ACC112 (cell line): ENCODE data around the gene LYRM2.

Source experiments
- H2AFZ ChIP-seq: fragments of 200-600 bp; sonication (generic); one replicate; pipeline ENCODE4 v1.6.0; 2017; ENCODE audit warnings: antibody characterized with exemption, low read length; ENCODE audit not compliant: unreplicated experiment
- H3K27ac ChIP-seq: fragments of 200-600 bp; sonication (generic); 2 replicates; pipeline ENCODE4 v1.5.1; 2014; ENCODE audit warnings: low read depth, mild to moderate bottlenecking, antibody characterized with exemption, low read length, moderate library complexity
- H3K27me3 ChIP-seq: fragments of 200-600 bp; sonication (generic); 2 replicates; pipeline ENCODE4 v1.6.1; 2014; ENCODE audit warnings: mild to moderate bottlenecking, antibody characterized with exemption, low read length, moderate library complexity, mixed read lengths; ENCODE audit not compliant: insufficient read depth
- H3K36me3 ChIP-seq: fragments of 200-600 bp; sonication (generic); 2 replicates; pipeline ENCODE4 v1.6.1; 2016; ENCODE audit warnings: mild to moderate bottlenecking, antibody characterized with exemption, low read length, moderate library complexity, mixed read lengths; ENCODE audit not compliant: insufficient read depth
- H3K4me1 ChIP-seq: fragments of 200-600 bp; sonication (generic); one replicate; pipeline ENCODE4 v1.6.1; 2016; ENCODE audit warnings: low read length, mixed read lengths; ENCODE audit not compliant: insufficient read depth, unreplicated experiment, control insufficient read depth
- H3K4me3 ChIP-seq: fragments of 200-600 bp; sonication (generic); 2 replicates; pipeline ENCODE4 v1.5.1; 2014; ENCODE audit warnings: mild to moderate bottlenecking, low read depth, low read length
- H3K79me2 ChIP-seq: fragments of 200-600 bp; sonication (generic); one replicate; pipeline ENCODE4 v1.6.0; 2016; ENCODE audit warnings: low read length; ENCODE audit not compliant: control insufficient read depth, unreplicated experiment, insufficient read depth

The LYRM2 gene

DNA sequence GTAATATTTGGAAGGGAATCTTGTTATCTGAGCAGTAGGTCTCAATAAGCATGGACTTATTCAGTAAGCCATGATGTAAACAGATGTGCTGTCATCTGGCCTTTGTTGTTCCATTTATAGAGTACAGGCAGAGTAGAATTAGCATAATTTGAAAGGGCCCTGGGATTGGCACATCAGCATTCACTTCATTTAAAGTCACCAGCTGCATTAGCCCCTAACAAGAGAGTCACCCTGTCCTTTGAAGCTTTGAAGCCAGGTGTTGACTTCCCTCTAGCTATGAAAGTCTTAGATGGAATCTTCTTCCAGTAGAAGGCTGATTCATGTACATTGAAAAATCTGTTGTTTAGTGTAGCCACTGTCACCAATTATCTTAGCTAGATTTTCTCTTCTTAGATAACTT, 109.7 kb downstream of the LYRM2 start:
- Histone ChIP-seq H3K4me1 (no peaks in the 10 kb centered on the region), H3K36me3 (no peaks in the 10 kb centered on the region), H3K79me2 (no peaks in the 10 kb centered on the region), H3K4me3 (no peak overlapping the region), H3K27me3 (no peaks in the 10 kb centered on the region), H2AFZ (no peak overlapping the region), H3K27ac (no peak overlapping the region)

DNA sequence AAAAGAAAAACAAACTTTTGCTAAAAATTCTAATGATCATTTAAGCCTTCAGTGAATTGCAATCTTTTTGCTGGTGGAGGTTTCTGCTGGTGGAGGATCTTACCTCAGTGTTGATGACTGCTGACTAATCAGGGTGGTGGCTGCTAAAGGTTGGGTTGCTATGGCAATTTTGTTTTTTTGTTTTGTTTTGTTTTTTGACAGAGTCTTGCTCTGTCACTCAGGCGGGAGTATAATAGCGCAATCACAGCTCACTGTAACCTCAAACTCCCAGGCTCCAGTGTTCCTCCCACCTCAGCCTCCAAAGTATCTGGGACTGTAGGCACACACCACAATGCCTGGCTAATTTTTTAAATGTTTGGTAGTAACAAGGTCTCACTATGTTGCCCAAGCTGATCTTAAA, 110.9 kb downstream of the LYRM2 start:
- H3K27ac ChIP-seq, result no peak overlapping the region
- no peak overlapping the region for H3K4me3 ChIP-seq

DNA sequence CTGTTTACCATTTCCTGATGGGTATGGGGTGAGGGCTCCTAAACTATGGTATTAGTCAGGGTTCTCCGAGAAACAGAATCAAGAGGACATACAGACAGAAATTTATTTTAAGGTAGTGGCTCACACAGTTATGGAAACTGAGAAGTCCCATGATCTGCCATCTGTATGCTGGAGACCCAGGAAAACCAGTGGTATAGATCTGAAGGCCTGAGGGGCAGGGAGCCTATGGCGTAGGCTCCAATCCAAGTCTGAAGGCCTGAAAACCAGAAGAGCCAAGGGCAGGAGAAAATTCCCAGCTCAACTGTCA, 112.0 kb downstream of the LYRM2 start:
- no peaks in the 10 kb centered on the region for H3K27me3 ChIP-seq
- no peak overlapping the region for H2AFZ ChIP-seq
- no peaks in the 10 kb centered on the region for H3K36me3 ChIP-seq
- no peak overlapping the region for H3K27ac ChIP-seq
- no peaks in the 10 kb centered on the region for H3K4me1 ChIP-seq
- H3K79me2 ChIP-seq, result no peaks in the 10 kb centered on the region
- H3K4me3 ChIP-seq, result no peak overlapping the region

More for the DNA sequence above, 110.9 kb downstream of the LYRM2 start:
- no peaks in the 10 kb centered on the region for H3K4me1 ChIP-seq
- no peaks in the 10 kb centered on the region for H3K27me3 ChIP-seq
- no peaks in the 10 kb centered on the region for H3K79me2 ChIP-seq
- no peak overlapping the region for H2AFZ ChIP-seq
- no peaks in the 10 kb centered on the region for H3K36me3 ChIP-seq

DNA sequence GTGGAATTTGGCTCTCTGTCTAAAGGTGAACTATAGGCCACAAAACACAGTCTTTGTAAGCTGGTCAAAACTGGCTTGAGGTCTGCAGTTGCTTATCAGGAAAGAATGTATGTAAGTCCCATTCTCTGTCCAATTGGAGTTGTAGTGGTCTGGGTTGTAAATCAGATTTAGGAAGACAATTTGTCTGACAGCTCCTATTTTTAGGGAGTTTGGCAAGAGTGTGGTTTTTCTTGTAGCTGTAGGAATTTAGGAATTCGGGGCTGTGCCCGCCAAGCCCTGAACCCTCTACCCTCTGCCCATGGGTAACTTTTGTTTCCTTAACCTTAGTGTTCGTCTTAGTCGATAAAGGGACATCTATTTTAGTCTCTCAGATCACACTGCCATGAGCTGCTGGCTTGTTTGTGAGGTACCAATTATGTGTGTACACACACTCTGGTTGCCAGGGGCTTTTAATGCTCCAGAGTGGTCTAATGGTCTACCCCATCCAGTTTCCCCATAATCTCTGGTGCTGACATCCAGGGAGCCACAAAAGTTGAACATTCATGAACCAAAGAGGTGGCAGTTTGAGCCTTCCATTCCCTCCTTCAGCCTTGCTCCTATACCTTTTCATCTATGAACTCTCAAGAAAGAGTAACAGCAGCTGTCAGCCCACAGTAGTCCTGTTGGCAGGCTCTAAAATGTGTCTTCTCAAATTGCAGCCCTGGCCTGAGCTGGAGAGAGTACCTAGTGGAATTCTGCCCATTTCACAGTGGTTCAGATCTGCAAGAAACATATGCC, 112.6 kb downstream of the LYRM2 start:
- Histone ChIP-seq H3K4me3 (no peak overlapping the region), H3K36me3 (no peaks in the 10 kb centered on the region), H3K27ac (no peak overlapping the region), H3K79me2 (no peaks in the 10 kb centered on the region), H2AFZ (no peak overlapping the region), H3K4me1 (no peaks in the 10 kb centered on the region), H3K27me3 (no peaks in the 10 kb centered on the region)

DNA sequence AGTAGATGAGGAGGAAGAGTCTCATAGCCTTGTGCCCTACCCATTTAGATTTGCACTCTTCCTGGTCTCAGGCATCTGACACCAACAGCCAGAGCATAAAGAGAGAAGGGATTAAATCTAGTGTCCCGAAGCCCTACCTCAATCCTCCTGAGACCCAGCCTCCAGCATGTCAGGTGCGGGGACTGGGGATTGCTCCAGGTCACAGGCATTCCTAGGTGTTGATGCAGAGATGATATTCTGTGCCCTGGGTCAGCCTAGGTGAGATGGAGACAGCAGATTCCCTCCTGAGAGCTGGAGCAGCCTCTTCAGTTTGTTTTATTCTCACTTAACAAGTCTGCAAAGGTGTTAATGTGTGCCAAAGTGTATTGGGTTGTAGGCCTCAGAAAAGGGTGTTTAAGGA, 115.8 kb downstream of the LYRM2 start:
- Histone ChIP-seq H3K4me1 (no peaks in the 10 kb centered on the region), H3K4me3 (no peak overlapping the region), H2AFZ (no peak overlapping the region), H3K36me3 (no peaks in the 10 kb centered on the region), H3K79me2 (no peaks in the 10 kb centered on the region), H3K27ac (no peak overlapping the region), H3K27me3 (no peaks in the 10 kb centered on the region)

DNA sequence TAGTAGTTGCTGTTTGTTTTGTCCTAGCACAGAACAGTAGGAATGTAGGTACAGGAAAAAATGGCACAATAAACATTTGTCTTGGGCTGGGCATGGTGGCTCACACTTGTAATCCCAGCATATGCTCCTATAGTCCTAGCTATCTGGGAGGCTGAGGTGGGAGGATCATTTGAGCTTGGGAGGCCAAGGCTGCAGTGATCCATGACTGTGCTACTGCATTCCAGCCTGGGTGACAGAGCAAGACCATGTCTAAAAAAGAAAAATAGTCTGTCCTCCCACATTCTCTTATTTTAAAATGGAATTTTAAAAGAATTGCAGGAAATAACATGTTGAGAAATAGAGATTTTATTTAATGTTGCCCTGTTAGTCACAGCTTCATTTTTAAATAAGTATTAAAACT, 117.8 kb downstream of the LYRM2 start:
- Histone ChIP-seq H3K4me3 (no peak overlapping the region), H3K27ac (no peak overlapping the region), H3K27me3 (no peaks in the 10 kb centered on the region), H3K4me1 (no peaks in the 10 kb centered on the region), H3K79me2 (no peaks in the 10 kb centered on the region), H2AFZ (no peak overlapping the region), H3K36me3 (no peaks in the 10 kb centered on the region)

DNA sequence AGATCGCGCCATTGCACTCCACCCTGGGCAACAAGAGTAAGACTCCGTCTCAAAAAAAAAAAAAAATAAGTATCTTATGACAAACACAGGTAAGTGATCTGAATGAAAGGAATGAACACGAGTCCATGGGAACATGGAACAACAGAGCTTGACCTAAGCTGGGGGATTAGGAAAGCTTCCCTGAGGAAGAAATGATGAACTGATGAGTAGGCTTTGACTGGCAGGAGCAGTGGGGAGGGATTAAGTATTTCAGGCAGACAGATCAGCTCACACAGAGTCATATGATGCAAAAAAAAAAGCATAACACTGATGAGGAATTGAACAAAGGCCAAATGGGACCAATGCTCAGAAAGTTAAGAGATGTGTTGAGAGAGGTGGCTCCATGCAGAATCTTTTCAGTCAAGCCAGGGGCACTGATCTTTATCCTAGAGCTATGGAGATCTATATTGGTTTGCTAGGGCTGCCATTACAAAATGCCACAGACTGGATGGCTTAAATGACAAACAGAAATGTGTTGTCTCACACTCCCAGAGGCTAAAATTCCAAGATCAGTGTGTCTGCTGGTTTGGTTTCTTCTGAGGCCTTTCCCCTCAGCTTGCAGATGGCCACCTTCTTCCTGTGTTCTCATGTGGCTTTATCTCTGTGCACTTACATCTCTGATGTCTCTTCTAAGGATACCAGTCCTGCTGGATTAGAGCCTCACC, 120.0 kb downstream of the LYRM2 start:
- no peak overlapping the region for H2AFZ ChIP-seq

More for the DNA sequence above, 120.0 kb downstream of the LYRM2 start:
- Histone ChIP-seq H3K4me1 (no peaks in the 10 kb centered on the region), H3K36me3 (no peaks in the 10 kb centered on the region), H3K4me3 (no peak overlapping the region), H3K27ac (no peak overlapping the region), H3K79me2 (no peaks in the 10 kb centered on the region), H3K27me3 (peaks cover 5% of the 10 kb centered on the region; the same call in 1 of the 2 replicates)
